SK-N-MC (cell line): ENCODE results near the gene STPG1.

Experiments used
- EZH2 ChIP-seq: fragments of 200-600 bp; sonication (generic); IDR thresholded peaks from one replicate; pipeline ENCODE4 v1.6.1; 2017; ENCODE audit warnings: antibody characterized with exemption
- POLR2AphosphoS5 ChIP-seq: IDR thresholded peaks from 2 replicates; pipeline ENCODE4 v1.6.1; 2012; ENCODE audit warnings: mild to moderate bottlenecking, low read depth, low read length, borderline replicate concordance

DNA sequence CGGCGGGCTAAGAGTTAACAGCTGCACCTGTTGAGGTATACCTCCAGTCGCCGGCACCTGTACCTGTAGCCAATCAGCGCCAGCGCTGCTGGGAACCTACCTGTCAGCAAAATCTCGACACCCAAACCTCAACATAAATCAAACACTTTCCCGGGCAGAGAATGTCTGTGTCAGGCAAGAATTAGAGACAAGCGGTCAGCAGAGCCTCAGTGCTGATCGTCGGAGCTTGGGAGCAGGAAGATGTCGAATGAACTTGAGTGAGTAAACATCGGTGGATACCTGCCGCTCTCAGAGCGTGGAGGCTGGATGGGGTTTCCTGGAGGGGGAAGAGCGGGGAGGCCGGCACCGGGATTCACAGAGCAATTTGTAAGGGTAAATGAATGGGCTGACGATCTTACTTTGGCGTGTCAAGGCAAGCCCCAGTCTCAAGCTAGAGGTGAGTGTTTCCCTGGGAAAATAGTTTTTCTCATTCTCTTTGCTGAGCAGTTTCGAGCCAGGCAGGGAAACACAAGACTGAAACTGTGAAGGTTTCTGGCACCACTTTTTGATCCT is 94.2 kb downstream of the STPG1 start, which contains the start of gene GRHL3:
- TF ChIP-seq POLR2AphosphoS5 (no peak), EZH2 (no peak)
